HG02973 (cell line): ENCODE measurements around the gene ABCA7.

Source experiments
- ATAC-seq: cut with Tn5 transposase; IDR thresholded peaks from one replicate; pipeline ENCODE4 v1.9.1; 2021; ENCODE audit warnings: moderate library complexity; ENCODE audit not compliant: unreplicated experiment

Gene ABCA7

DNA sequence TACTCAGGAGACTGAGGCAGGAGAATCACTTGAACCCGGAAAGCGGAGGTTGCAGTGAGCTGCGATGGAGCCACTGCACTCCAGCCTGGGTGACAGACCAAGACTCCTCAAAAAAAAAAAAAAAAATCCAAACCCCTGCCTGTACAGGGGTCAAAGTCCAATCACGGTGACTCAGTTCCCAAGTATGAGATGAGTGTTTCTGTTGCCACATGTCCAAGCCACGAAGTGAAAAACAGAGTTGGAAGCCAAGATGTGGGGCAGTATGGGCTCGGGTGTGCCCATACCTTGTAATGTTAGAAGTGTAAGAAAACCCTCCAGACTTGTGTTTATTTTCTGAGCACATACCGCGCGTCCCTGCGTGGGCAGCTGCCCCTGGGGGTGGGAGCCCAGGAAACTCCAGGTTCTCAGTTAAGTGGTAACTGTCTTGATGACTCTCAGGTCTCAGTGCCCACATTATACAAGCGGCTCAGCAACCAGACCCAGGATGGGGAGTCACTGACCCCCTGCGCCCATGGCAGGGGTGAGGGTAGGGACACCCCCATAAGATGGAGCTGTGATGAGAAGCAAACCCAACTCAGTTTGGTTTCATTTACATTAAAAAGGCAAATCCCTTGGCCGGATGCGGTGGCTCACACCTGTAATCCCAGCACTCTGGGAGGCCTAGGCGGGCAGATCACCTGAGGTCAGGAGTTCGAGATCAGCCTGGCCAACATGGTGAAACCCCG is 62.7 kb downstream of the ABCA7 start:
- ATAC-seq = no peak

DNA sequence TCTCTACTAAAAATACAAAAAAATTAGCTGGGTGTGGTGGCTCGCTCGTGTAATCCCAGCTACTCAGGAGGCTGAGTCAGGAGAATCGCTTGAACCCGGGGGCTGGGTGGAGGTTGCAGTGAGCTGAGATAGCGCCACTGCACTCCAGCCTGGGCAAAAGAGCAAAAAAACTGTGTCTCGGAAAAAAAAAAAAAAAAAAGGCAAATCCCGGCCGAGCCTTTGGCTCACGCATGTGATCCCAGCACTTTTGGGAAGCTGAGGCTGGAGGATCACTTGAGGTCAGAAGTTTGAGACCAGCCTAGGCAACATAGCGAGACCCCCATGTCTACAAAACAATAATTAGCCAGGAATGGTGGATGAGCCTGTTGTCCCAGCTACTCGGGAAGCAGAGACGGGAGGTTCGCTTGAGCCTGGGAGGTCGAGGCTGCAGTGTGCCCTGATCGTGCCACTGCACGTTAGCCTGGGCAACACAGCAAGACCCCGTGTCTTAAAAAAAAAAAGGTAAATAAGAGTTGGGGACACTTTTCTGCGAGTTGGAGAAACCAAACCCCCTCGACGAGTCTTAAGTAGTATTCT is 63.3 kb downstream of the ABCA7 start:
- no peak for ATAC-seq

DNA sequence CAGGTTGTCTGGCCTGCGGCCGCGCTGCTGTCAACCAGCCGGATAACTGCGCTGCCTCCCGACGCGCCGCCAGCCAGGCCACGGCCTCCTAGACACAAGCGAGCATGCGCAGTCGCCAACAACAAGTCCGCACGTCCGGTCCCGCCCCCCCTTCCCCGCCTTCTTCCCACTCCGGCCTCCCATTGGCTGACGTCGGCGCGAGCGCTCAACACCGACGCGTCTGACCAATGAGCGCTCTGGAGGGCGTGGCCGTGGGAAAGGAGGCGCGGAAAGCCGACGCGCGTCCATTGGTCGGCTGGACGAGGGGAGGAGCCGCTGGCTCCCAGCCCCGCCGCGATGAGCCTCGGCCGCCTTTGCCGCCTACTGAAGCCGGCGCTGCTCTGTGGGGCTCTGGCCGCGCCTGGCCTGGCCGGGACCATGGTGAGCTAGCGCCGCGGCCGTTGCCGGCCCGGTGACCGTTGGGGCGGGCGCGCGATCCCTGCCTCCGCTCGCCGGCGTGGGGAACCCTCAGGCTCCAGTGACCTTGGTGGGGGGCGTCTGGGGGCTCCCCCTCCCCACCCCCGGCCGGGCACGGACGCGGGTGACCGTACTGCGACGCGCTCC is 63.9 kb downstream of the ABCA7 start, which contains the start of gene GPX4:
Gene GPX4 (plus strand): TSS at position 287 of the 603 bp plus-strand sequence. CDS start 50 bp downstream, at position 337.
- ATAC-seq = peak; percentile 53

DNA sequence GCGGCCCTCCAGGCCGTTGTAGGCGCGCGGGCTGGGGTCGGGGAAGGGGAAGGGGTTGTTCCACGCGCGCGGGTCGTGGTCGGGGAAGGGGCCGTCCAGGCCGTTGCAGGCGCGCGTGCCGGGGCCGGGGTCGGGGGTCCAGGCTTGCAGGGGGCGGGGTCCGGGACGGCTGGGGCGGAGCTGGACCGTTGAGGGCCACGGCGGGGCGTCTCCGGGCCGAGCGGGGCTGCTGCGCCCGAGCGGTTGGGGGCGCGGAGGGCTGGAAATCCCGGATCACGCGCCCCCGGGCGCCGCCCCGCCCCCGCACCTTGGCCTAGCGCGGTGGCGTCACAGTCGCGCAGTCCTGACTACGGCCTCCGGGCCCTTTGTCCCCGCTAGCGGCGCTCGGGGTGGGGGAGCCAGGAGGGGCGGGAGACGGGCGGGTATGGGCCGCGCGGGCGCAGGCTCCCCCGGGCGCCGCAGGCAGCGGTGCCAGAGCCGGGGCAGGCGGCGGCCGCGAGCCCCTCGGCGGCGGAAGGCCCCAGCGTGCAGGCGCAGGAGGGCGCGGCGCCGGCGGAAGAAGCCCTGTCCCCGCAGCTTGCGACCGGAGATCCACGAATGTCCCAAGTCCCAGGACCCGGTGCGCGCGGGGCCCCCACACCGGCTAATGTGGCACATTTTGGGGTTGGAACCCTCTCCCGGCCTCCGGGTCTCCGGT is 64.6 kb downstream of the ABCA7 start:
- peak; percentile 29 for ATAC-seq

DNA sequence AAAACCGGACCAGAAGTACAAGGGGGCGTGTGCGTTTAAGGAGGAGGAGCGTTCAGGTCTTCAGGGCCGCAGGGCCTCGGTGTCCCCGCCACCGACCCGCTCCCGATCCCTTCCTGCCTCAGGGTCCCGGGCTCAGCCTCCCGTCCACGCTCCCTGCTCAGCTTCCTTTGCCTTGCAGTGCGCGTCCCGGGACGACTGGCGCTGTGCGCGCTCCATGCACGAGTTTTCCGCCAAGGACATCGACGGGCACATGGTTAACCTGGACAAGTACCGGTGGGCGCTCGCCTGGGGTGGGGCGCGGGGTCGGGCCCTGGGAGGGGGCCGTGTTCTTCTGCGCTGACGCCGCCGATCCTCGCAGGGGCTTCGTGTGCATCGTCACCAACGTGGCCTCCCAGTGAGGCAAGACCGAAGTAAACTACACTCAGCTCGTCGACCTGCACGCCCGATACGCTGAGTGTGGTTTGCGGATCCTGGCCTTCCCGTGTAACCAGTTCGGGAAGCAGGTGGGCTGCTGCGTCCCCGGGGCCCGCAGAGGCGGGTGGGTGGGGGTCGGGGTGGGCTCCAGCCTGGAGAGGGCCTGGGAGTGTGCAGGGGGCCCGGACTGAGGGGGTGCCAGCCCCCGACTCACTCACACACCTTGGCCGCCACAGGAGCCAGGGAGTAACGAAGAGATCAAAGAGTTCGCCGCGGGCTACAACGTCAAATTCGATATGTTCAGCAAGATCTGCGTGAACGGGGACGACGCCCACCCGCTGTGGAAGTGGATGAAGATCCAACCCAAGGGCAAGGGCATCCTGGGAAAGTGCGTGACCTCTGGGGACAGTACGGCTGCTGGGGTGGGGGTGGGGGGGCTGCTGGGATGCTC is 65.3 kb downstream of the ABCA7 start:
- ATAC-seq = no peak

DNA sequence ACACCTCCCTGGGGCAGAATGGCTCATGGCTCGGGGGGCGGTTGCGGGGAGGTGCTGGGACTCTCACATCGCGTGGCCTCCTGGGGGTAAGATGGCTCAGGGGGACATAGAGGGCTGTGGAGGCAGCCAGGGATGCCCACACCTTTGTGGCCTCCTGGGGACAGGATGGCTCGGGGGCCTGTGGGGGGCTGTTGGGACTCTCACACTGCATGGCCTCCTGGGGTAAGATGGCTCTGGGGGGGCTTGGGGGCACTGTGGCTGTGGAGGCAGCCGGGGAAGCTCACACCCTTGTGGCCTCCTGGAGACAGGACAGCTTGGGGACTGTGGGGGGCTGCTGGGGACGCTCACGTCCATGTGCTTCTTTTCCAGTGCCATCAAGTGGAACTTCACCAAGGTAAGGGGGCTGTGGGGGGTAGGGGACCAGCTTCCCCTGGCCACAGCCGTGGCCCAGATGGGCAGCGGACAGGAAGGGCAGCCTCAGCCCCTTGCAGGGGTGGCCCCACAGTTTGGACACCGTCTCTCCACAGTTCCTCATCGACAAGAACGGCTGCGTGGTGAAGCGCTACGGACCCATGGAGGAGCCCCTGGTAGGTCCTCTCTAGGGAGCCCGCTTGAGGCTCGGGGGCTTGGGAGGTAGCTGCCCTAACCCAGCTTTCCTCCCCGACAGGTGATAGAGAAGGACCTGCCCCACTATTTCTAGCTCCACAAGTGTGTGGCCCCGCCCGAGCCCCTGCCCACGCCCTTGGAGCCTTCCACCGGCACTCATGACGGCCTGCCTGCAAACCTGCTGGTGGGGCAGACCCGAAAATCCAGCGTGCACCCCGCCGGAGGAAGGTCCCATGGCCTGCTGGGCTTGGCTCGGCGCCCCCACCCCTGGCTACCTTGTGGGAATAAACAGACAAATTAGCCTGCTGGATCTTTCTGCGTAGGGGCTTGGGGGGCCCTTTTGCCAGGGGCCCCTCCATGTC is 66.2 kb downstream of the ABCA7 start:
- no peak for ATAC-seq

DNA sequence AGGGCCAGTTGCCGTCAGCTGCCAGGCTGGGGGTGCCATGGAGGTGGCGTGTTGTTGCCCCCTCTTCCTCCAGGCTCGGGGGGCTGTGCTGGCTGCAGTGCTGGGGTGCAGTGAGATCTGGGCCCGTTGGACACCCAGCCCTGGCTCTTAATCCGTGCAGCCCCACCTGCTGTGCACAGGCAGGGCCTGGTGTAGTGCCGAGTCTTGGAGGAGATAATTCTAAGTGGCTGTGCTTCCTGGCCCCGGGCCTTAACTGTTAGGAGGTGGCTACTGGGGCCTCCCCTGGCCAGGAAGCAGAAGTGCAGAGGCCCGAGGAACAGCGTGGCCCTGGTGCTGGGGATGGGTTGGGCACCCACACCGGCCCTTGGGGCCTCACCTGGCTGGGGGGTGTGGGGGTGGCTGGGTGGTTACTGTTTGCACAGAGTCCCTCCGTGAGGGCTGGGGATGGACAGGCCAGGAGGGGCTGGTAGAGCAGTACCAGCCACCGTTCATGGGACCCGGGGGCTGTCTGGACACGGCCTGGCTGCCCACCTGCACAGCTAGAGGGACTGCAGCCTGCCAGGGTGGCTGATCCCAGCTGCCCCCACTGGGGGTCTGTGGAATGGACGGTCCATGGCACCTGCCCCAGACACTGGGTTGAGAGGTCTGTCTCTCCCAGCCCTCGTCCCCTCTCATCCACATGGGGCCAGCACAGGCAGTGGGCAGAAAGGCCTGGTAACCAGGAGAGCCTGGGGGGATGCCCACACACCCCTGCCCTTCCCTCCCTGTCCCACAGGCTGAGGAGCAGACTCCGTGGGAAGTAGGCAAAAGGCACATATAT is 67.1 kb downstream of the ABCA7 start:
- ATAC-seq = no peak

DNA sequence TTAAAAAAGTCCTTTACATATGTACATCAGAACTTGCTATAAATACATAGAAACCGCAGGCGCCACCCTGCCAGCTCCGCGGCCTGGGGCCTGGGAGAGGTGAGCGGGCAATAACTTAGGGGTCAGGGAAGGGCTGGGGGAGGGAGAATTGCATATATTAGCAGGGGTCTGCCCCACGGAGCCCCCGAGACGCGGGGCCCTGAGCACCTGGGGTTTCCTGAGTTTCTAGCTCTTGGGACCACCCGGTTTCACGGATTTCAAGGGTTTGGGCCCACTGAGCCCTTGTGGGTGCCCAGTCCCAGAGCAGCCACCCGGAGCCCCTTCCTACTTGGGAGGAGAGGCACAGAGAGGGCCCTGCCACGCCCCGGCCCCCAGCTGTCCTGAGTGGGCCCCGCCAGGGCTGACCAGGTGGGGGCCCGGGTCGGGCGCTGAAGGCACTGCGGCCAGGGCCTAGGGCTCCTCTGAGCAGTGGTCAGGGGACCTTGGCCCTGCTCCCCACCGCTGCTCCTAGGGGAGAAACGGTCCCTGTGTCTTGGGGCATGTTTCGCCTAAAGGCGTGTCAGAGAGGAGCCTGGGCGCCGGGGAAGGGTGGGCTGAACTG is 67.9 kb downstream of the ABCA7 start:
- no peak for ATAC-seq

DNA sequence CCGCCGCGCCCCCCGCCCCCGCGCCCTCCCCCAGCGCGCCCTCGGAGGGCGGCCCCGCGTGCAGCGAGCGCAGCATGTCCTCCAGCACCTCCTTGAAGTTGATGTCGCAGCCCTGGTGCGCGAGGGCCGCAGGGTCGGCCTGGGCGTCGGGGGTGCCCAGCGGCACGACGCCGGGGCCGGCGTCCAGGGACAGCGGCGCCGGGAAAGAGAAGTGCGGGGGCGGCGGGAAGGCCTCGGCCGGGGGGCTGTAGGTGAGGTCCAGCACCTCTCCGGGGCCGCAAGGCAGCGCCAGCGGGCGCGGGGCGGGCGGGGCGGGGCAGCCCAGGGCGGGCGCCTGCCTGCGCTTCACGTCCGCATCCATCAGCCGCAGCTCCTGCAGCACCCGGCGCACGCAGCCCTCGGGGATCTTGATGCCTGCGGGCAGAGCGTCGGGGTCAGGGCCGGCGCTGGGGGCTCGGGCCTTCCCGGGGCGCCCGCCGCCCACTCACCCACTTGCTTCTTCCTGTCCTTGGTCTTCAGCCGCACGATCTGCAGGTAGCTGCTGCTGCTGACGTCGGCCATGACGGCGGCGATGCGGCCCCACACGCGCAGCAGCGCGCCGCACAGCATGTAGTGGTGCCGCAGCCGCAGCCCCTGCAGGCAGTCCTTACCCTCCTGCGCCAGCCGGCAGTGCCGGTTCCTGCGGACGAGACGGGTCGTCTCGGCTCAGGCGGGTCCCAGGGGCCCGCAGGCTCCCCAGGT is 68.6 kb downstream of the ABCA7 start:
- no peak for ATAC-seq

DNA sequence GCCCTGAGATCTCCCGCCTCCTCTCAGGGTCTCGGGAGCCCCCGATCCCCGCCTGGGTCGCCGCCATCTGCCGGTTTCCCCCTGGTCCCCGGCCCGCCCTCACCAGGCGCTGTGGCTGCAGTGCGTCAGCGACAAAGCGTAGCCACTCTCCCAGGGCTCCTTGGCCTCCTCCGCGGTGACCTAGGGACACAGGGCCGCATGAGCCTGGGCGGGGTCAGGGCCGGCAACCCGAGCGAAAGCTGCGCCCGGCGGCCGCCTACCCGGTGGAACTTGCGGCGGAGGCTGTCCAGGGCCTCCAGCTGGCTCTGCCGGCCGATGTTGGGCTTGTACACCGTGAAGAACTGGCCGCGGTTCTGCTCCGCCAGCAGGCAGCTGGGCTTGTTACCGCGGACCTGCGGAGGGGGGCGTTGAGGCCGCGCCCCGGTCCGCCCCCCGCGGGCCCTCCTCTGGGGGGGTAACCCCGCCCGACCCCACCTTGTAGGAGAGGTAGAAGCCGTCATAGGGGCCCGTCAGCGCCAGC is 69.2 kb downstream of the ABCA7 start:
- no peak for ATAC-seq

DNA sequence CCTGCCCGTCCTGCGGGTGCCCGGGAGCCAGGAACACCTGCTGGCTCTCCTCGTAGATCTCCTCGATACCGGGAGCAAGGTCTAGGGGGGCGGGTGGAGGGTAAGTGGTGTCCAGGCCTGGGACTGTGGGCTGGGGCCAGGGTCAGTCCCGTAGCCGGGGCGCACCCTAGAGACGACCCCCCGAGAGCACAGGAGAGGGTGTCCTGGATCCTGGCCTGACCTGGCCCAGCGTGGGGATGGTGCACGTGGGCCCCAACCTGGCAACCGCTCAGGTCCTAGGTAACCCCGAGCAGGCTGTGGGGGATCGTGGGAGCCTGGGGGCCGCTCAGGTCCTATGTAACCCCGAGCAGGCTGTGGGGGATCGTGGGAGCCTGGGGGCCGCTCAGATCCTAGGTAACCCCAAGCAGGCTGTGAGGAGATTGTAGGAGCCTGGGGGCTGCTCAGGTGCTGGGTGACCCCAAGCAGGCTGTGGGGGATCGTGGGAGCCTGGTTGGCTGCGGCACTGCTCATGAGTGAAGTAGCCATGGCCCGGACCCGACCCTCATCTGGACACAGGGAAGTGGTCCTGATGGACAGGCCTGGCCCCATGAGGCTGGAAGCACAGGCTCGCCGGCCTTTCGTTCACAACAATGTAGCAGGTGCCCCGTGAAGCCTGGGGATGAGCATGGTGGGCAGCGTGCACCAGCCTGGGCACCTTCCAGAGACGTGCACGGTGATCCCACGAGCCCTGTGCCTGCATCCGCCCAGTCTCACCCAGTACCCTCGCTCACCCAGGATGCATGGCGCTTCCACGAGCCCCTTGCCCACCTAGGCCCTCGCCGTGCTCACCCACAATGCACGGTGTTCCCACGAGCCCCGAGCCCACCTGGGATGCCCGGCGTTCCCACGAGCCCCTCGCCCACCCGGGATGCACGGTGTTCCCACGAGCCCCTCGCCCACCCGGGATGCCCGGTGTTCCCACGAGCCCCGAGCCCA is 70.1 kb downstream of the ABCA7 start:
- ATAC-seq = no peak

DNA sequence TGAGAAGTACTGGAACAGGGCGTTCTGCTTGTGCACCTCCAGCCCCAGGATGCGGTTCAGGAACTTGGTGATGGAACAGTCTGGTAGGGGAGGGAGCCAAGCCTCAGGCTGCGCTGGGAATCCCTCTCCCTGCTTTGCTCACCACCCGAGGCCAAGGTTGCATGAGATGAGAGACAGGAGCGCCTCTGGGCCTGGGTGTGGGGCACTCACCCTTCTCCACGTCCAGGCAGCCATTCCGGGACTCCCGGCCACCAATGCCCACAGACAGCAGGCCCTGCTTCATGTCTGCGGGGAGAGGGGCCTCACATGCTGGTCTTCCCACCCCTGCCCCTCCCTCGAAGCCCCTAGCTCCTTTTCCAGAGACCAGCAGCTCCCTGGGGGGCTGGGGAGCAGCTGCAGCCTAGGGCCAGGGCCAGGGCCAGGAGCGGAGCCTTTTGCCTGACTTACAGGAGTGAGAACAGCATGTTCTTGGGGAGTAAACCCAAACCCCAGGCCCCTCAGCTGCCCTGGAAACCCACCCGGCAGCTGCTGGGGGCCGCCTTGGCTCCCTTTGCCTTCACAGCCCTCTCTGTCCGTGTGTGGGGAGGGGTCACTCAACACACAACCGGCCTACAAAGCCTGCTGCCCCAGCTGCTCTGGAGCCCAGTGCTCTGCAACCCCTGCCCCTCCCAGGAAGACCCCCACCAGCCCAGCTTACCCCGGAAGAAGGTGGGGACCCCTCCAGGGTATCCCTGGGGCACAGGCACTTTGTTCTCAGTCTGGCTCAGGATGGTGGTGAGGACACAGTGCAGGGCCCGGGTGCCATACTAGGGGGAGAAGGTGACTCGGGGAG is 71.1 kb downstream of the ABCA7 start:
- no peak for ATAC-seq

DNA sequence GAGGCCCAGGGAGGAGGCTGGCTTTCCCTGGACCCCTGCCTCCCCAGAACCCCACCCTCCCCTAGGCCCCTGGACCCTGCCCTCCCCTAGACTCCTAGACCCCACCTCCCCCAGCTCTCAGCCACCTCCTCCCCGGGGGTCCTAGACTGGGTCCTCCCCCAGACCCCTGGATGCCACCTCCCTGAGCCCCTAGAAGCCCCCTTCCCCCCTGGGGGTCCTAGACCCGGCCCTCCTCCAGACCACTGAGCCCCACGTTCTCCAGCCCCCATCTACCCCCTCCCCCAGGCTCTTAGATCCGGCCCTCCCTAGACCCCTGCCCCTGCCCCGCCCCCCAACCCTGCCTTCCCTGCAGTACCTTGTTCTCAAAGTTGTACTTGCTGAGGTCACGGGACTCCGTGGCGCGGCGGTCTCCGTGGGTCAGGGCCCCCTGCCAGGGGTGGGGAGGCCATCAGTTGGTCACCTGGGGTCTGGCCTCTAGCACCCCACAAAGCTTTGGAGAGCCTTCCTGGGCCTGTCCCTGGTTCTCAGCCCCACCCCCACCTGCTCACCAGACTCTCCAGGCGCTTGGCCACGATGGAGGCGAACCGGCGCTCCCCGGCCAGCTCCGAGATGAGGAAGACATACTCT is 71.8 kb downstream of the ABCA7 start:
- no peak for ATAC-seq

DNA sequence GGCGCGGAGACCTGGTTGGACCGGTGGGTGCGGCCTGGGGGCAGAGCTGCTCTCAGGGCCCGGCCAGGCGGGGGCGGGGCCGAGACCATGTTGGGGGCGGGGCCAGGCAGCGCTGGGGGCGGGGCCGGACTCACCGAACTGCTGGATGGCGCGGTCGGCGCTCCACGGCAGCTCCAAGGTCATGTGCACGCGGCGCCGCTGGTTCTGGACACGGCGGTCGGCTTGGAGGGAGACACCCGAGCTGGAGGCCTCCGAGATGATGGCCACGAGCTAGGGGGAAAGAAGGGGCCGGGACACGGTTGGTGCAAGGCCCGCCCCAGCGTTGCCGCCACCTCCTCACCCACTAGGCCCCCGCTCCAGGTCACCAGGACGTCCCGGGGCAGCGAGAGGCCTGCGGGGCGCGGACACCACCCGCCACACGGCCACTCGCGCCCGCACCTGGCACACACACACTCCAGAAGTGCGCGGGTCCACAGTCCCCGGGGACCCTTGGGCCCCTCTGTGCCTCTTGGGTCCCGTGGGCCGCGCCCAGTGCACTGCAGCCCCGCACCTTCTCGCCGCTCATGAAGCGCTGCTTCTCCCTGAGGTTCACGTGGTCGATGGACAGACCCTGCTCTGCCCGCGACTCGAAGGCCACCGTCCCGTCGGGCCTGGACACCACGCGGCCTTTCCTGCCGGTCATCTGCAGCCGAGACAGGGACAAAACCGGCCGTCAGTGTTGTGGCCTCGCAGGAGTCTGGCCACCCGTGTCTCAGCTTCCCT is 72.5 kb downstream of the ABCA7 start:
- ATAC-seq = no peak
